OCI-LY7 (cell line): ENCODE data around the gene NPM3.

ENCODE experiments used
- CTCF ChIP-seq: fragments of 200-600 bp; sonication (generic); conservative IDR thresholded peaks from 2 replicates; pipeline ENCODE4 v1.5.1; 2014; ENCODE audit warnings: mild to moderate bottlenecking, antibody characterized with exemption, low read length, moderate library complexity, mixed read lengths
- EZH2phosphoT487 ChIP-seq: fragments of 200-600 bp; sonication (generic); IDR thresholded peaks from 2 replicates; pipeline ENCODE4 v1.6.1; 2018; ENCODE audit warnings: low read depth, borderline replicate concordance, mild to moderate bottlenecking, mixed run types, antibody characterized with exemption, low read length, moderate library complexity, mixed read lengths

- TF ChIP-seq CTCF (no peak), EZH2phosphoT487 (no peak)
Observed at GRCh38 chr10:101783736-101784118, 481 bp upstream of the NPM3 start.
